Stimulated activated CD4-positive, alpha-beta T cell treated with anti-CD3 and anti-CD28 coated beads, Interleukin-15, amount 100 ng/mL, for 24 hours (primary cell): ENCODE data around the gene ABHD3.
A peak's percentile ranks its signal among the peaks of the same experiment; 100 is the strongest.
"Not testable (repeated sequence)": the region's sequence is repeated elsewhere in the genome, so short reads cannot be mapped to it uniquely, and the experiment has no call there.

Experiments
- DNase-seq: peaks from one replicate; pipeline ENCODE4 v3.0.0-alpha.2; 2020

ABHD3 gene

GRCh38 chr18:21703241-21703820, 1.2 kb downstream of the ABHD3 start:
- peak; percentile 30 for DNase-seq

GRCh38 chr18:21702602-21703001, 2.0 kb downstream of the ABHD3 start:
- no peak for DNase-seq

- no peak for DNase-seq
These were observed 3.0 kb downstream of the ABHD3 start for GRCh38 chr18:21701621-21702020.

GRCh38 chr18:21700528-21701075, 4.0 kb downstream of the ABHD3 start:
- DNase-seq = no peak

GRCh38 chr18:21693322-21693721, 11.3 kb downstream of the ABHD3 start:
- DNase-seq = no peak

- DNase-seq = no peak
These were observed 14.8 kb downstream of the ABHD3 start for GRCh38 chr18:21689736-21690135.

GRCh38 chr18:21686282-21687105, 18.1 kb downstream of the ABHD3 start:
- no peak for DNase-seq

GRCh38 chr18:21685556-21685981, 19.0 kb downstream of the ABHD3 start:
- DNase-seq = not testable (repeated sequence)

GRCh38 chr18:21684731-21685130, 19.8 kb downstream of the ABHD3 start:
- no peak for DNase-seq

GRCh38 chr18:21682371-21683051, 22.1 kb downstream of the ABHD3 start:
- peak; percentile 16 for DNase-seq

- DNase-seq = peak; percentile 4
These were observed 24.4 kb downstream of the ABHD3 start for GRCh38 chr18:21680161-21680560.

GRCh38 chr18:21678859-21679258, 25.7 kb downstream of the ABHD3 start:
- DNase-seq = no peak

GRCh38 chr18:21675354-21675753, 29.2 kb downstream of the ABHD3 start:
- peak; percentile 30 for DNase-seq

GRCh38 chr18:21672521-21673267, 31.9 kb downstream of the ABHD3 start:
- no peak for DNase-seq

- DNase-seq = no peak
These were observed 34.8 kb downstream of the ABHD3 start for GRCh38 chr18:21669736-21670285.

- no peak for DNase-seq
These were observed 40.5 kb downstream of the ABHD3 start for GRCh38 chr18:21664069-21664468.

GRCh38 chr18:21663578-21663977, 41.0 kb downstream of the ABHD3 start:
- no peak for DNase-seq

GRCh38 chr18:21662581-21662980, 42.0 kb downstream of the ABHD3 start:
- DNase-seq = no peak

- no peak for DNase-seq
These were observed 44.5 kb downstream of the ABHD3 start for GRCh38 chr18:21660078-21660477.

- DNase-seq = no peak
These were observed 48.2 kb downstream of the ABHD3 start for GRCh38 chr18:21656402-21656801.

GRCh38 chr18:21653361-21653760, 51.2 kb downstream of the ABHD3 start:
- no peak for DNase-seq

- DNase-seq = no peak
These were observed 52.5 kb downstream of the ABHD3 start for GRCh38 chr18:21652073-21652472.

GRCh38 chr18:21650311-21650710, 54.3 kb downstream of the ABHD3 start:
- no peak for DNase-seq
